ENCODE results near the gene SP3. TPM values are rescaled to one million over a fixed set of nuclear protein-coding genes. Genes with fewer than 3 reads are reported as not detected.

The SP3 gene
- total and polyA plus RNA-seq, 2 donors = 38.8 to 236 TPM

GRCh38 chr2:173938700-173939384 lies 26.3 kb downstream of the SP3 start:
- no peak overlapping the region for H3K4me3 ChIP-seq (ENCODE audit: low read depth, low read length)
- H3K36me3 ChIP-seq (ENCODE audit: insufficient read depth) = no peaks in the 10 kb centered on the region
- DNase-seq (ENCODE audit: extremely low spot score) = no peak
- 97% methylated on average over 2 of the region's 2 CpGs for WGBS
- H3K27ac ChIP-seq (ENCODE audit: low read depth) = no peak overlapping the region
- peaks cover 5% of the 10 kb centered on the region for H3K4me1 ChIP-seq (ENCODE audit: insufficient read depth)

GRCh38 chr2:173935305-173935704 lies 29.9 kb downstream of the SP3 start:
- DNase-seq (ENCODE audit: extremely low spot score) = no peak
- Histone ChIP-seq H3K27ac (ENCODE audit: low read depth) (no peak overlapping the region), H3K4me3 (ENCODE audit: low read depth, low read length) (no peak overlapping the region), H3K4me1 (ENCODE audit: insufficient read depth) (peaks cover 4% of the 10 kb centered on the region), H3K36me3 (ENCODE audit: insufficient read depth) (peaks cover 3% of the 10 kb centered on the region)
- WGBS = 82% methylated on average over 1 of the region's 1 CpG

GRCh38 chr2:173934895-173935294 lies 30.3 kb downstream of the SP3 start:
- H3K4me3 ChIP-seq (ENCODE audit: low read depth, low read length) = no peak overlapping the region

GRCh38 chr2:173931751-173932150 lies 33.4 kb downstream of the SP3 start:
- no peak for DNase-seq (ENCODE audit: extremely low spot score)
- H3K27ac ChIP-seq (ENCODE audit: low read depth) = no peak overlapping the region
- H3K36me3 ChIP-seq (ENCODE audit: insufficient read depth) = peaks cover 3% of the 10 kb centered on the region
- H3K4me1 ChIP-seq (ENCODE audit: insufficient read depth) = peaks cover 2% of the 10 kb centered on the region
- 69% methylated on average over 2 of the region's 2 CpGs for WGBS
- no peak overlapping the region for H3K4me3 ChIP-seq (ENCODE audit: low read depth, low read length)

More at GRCh38 chr2:173934895-173935294, 30.3 kb downstream of the SP3 start:
- 76% methylated on average over 5 of the region's 5 CpGs for WGBS
- DNase-seq (ENCODE audit: extremely low spot score) = no peak
- no peak overlapping the region for H3K27ac ChIP-seq (ENCODE audit: low read depth)
- peaks cover 4% of the 10 kb centered on the region for H3K4me1 ChIP-seq (ENCODE audit: insufficient read depth)
- peaks cover 3% of the 10 kb centered on the region for H3K36me3 ChIP-seq (ENCODE audit: insufficient read depth)

GRCh38 chr2:173929441-173929840 lies 35.7 kb downstream of the SP3 start:
- DNase-seq (ENCODE audit: extremely low spot score) = no peak
- peaks cover 4% of the 10 kb centered on the region for H3K4me1 ChIP-seq (ENCODE audit: insufficient read depth)
- H3K4me3 ChIP-seq (ENCODE audit: low read depth, low read length) = no peak overlapping the region
- WGBS = 88% methylated on average over 1 of the region's 1 CpG
- peaks cover 3% of the 10 kb centered on the region for H3K36me3 ChIP-seq (ENCODE audit: insufficient read depth)
- H3K27ac ChIP-seq (ENCODE audit: low read depth) = no peak overlapping the region

- Histone ChIP-seq H3K27ac (ENCODE audit: low read depth) (no peak overlapping the region), H3K36me3 (ENCODE audit: insufficient read depth) (peaks cover 3% of the 10 kb centered on the region), H3K4me3 (ENCODE audit: low read depth, low read length) (no peak overlapping the region), H3K4me1 (ENCODE audit: insufficient read depth) (peaks cover 4% of the 10 kb centered on the region)
- DNase-seq (ENCODE audit: extremely low spot score) = no peak
These were observed 38.3 kb downstream of the SP3 start for GRCh38 chr2:173926875-173927274.

GRCh38 chr2:173924285-173924684 lies 40.9 kb downstream of the SP3 start:
- Histone ChIP-seq H3K27ac (ENCODE audit: low read depth) (no peak overlapping the region), H3K36me3 (ENCODE audit: insufficient read depth) (no peaks in the 10 kb centered on the region), H3K4me1 (ENCODE audit: insufficient read depth) (peaks cover 2% of the 10 kb centered on the region), H3K4me3 (ENCODE audit: low read depth, low read length) (no peak overlapping the region)
- 69% methylated on average over 2 of the region's 2 CpGs for WGBS
- no peak for DNase-seq (ENCODE audit: extremely low spot score)

- Histone ChIP-seq H3K27ac (ENCODE audit: low read depth) (no peak overlapping the region), H3K4me3 (ENCODE audit: low read depth, low read length) (no peak overlapping the region)
- no peak for DNase-seq (ENCODE audit: extremely low spot score)
These were observed 42.4 kb downstream of the SP3 start for GRCh38 chr2:173922760-173923159.

GRCh38 chr2:173922068-173922467 lies 43.1 kb downstream of the SP3 start:
- DNase-seq (ENCODE audit: extremely low spot score) = no peak
- peaks cover 2% of the 10 kb centered on the region for H3K4me1 ChIP-seq (ENCODE audit: insufficient read depth)
- no peak overlapping the region for H3K27ac ChIP-seq (ENCODE audit: low read depth)
- H3K4me3 ChIP-seq (ENCODE audit: low read depth, low read length) = no peak overlapping the region
- peaks cover 4% of the 10 kb centered on the region for H3K36me3 ChIP-seq (ENCODE audit: insufficient read depth)

More at GRCh38 chr2:173922760-173923159, 42.4 kb downstream of the SP3 start:
- Histone ChIP-seq H3K4me1 (ENCODE audit: insufficient read depth) (peaks cover 2% of the 10 kb centered on the region), H3K36me3 (ENCODE audit: insufficient read depth) (peaks cover 4% of the 10 kb centered on the region)

GRCh38 chr2:173914055-173914927 lies 50.9 kb downstream of the SP3 start:
- 68% methylated on average over 3 of the region's 3 CpGs for WGBS
- H3K4me1 ChIP-seq (ENCODE audit: insufficient read depth) = no peaks in the 10 kb centered on the region
- no peak for DNase-seq (ENCODE audit: extremely low spot score)
- H3K36me3 ChIP-seq (ENCODE audit: insufficient read depth) = peaks cover 4% of the 10 kb centered on the region
- no peak overlapping the region for H3K4me3 ChIP-seq (ENCODE audit: low read depth, low read length)
- H3K27ac ChIP-seq (ENCODE audit: low read depth) = no peak overlapping the region

GRCh38 chr2:173909846-173910245 lies 55.3 kb downstream of the SP3 start:
- DNase-seq (ENCODE audit: extremely low spot score) = no peak
- Histone ChIP-seq H3K4me3 (ENCODE audit: low read depth, low read length) (no peak overlapping the region), H3K4me1 (ENCODE audit: insufficient read depth) (peaks cover 1% of the 10 kb centered on the region), H3K27ac (ENCODE audit: low read depth) (no peak overlapping the region), H3K36me3 (ENCODE audit: insufficient read depth) (no peaks in the 10 kb centered on the region)
- 96% methylated on average over 5 of the region's 5 CpGs for WGBS

- DNase-seq (ENCODE audit: extremely low spot score) = no peak
- Histone ChIP-seq H3K4me1 (ENCODE audit: insufficient read depth) (peaks cover 1% of the 10 kb centered on the region), H3K27ac (ENCODE audit: low read depth) (no peak overlapping the region), H3K36me3 (ENCODE audit: insufficient read depth) (no peaks in the 10 kb centered on the region), H3K4me3 (ENCODE audit: low read depth, low read length) (no peak overlapping the region)
- WGBS = 97% methylated on average over 1 of the region's 1 CpG
These were observed 58.5 kb downstream of the SP3 start for GRCh38 chr2:173906626-173907025.

- Histone ChIP-seq H3K27ac (ENCODE audit: low read depth) (no peak overlapping the region), H3K36me3 (ENCODE audit: insufficient read depth) (no peaks in the 10 kb centered on the region), H3K4me1 (ENCODE audit: insufficient read depth) (peaks cover 1% of the 10 kb centered on the region), H3K4me3 (ENCODE audit: low read depth, low read length) (no peak overlapping the region)
- no peak for DNase-seq (ENCODE audit: extremely low spot score)
- WGBS = 82% methylated on average over 13 of the region's 13 CpGs
These were observed 61.4 kb downstream of the SP3 start for GRCh38 chr2:173903601-173904394.

Data from urinary bladder (tissue), 4 donors.